ENCODE results near the gene TMEM14A.

DNA sequence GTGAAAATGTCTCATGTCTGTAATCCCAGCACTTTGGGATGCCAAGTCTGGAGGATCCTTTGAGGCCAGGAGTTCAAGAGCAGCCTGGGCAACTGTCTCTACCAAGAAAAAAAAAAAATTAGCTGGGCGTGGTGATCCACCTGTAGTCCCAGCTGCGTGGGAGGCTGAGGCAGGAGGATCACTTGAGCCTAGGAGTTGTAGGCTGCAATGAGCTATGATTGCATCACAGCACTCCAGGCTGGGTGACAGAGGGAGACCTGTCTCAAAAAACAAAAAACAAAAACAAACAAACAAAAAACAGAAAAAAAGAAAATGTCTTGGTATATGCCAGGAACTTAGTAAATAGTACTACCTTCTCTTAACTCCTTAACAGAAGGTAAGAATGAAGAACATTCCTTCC is 31.4 kb upstream of the TMEM14A start:
- TF ChIP-seq, protein P1, sequence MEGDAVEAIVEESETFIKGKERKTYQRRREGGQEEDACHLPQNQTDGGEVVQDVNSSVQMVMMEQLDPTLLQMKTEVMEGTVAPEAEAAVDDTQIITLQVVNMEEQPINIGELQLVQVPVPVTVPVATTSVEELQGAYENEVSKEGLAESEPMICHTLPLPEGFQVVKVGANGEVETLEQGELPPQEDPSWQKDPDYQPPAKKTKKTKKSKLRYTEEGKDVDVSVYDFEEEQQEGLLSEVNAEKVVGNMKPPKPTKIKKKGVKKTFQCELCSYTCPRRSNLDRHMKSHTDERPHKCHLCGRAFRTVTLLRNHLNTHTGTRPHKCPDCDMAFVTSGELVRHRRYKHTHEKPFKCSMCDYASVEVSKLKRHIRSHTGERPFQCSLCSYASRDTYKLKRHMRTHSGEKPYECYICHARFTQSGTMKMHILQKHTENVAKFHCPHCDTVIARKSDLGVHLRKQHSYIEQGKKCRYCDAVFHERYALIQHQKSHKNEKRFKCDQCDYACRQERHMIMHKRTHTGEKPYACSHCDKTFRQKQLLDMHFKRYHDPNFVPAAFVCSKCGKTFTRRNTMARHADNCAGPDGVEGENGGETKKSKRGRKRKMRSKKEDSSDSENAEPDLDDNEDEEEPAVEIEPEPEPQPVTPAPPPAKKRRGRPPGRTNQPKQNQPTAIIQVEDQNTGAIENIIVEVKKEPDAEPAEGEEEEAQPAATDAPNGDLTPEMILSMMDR (IDR thresholded peaks at IDR 0.05; ENCODE audit: insufficient read depth, low read length): no peak
- TF ChIP-seq, protein P2, sequence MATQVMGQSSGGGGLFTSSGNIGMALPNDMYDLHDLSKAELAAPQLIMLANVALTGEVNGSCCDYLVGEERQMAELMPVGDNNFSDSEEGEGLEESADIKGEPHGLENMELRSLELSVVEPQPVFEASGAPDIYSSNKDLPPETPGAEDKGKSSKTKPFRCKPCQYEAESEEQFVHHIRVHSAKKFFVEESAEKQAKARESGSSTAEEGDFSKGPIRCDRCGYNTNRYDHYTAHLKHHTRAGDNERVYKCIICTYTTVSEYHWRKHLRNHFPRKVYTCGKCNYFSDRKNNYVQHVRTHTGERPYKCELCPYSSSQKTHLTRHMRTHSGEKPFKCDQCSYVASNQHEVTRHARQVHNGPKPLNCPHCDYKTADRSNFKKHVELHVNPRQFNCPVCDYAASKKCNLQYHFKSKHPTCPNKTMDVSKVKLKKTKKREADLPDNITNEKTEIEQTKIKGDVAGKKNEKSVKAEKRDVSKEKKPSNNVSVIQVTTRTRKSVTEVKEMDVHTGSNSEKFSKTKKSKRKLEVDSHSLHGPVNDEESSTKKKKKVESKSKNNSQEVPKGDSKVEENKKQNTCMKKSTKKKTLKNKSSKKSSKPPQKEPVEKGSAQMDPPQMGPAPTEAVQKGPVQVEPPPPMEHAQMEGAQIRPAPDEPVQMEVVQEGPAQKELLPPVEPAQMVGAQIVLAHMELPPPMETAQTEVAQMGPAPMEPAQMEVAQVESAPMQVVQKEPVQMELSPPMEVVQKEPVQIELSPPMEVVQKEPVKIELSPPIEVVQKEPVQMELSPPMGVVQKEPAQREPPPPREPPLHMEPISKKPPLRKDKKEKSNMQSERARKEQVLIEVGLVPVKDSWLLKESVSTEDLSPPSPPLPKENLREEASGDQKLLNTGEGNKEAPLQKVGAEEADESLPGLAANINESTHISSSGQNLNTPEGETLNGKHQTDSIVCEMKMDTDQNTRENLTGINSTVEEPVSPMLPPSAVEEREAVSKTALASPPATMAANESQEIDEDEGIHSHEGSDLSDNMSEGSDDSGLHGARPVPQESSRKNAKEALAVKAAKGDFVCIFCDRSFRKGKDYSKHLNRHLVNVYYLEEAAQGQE (IDR thresholded peaks at IDR 0.05; ENCODE audit: insufficient replicate concordance, low read depth): no peak
- no peak for TF ChIP-seq POLR2AphosphoS5 (IDR thresholded peaks at IDR 0.05; ENCODE audit: low read depth)

Data from HL-60 (cell line).